GM23338 (cell line): ENCODE measurements around the gene VMP1. TPM values are rescaled to one million over a fixed set of nuclear protein-coding genes. Genes with fewer than 3 reads are reported as not detected.

Source experiments
- ATAC-seq: fragments of 200-7000 bp; cut with Tn5 transposase; 3 replicates; pipeline ENCODE4 v1.9.1; 2020
- DNase-seq: peaks from one replicate; pipeline ENCODE4 v3.0.0-alpha.2; 2015; ENCODE audit warnings: low spot score
- H2AFZ ChIP-seq: fragments of 200-600 bp; sonication (generic); 2 replicates; pipeline ENCODE4 v1.8.0; 2016; ENCODE audit warnings: antibody characterized with exemption, mild to moderate bottlenecking, moderate library complexity
- H3F3A ChIP-seq: fragments of 200-600 bp; sonication (generic); replicated peaks from 2 replicates; pipeline ENCODE4 v1.8.0; 2017; ENCODE audit warnings: antibody characterized with exemption, mixed run types, low read depth
- H3K27ac ChIP-seq: fragments of 200-600 bp; sonication (generic); 2 replicates; pipeline ENCODE4 v1.6.1; 2016; ENCODE audit warnings: low read depth
- H3K27me3 ChIP-seq: fragments of 200-600 bp; sonication (generic); 2 replicates; pipeline ENCODE4 v1.8.0; 2016; ENCODE audit warnings: mild to moderate bottlenecking, mixed run types, moderate library complexity; ENCODE audit not compliant: insufficient read depth
- H3K36me3 ChIP-seq: fragments of 200-600 bp; sonication (generic); 2 replicates; pipeline ENCODE4 v1.8.0; 2016; ENCODE audit warnings: mild to moderate bottlenecking; ENCODE audit not compliant: insufficient read depth
- H3K4me1 ChIP-seq: fragments of 200-600 bp; sonication (generic); 2 replicates; pipeline ENCODE4 v1.8.0; 2016; ENCODE audit warnings: mild to moderate bottlenecking, moderate library complexity; ENCODE audit not compliant: insufficient read depth
- H3K4me2 ChIP-seq: fragments of 200-600 bp; sonication (generic); 2 replicates; pipeline ENCODE4 v1.7.1; 2017; ENCODE audit warnings: mixed run types
- H3K4me3 ChIP-seq: fragments of 200-600 bp; sonication (generic); 2 replicates; pipeline ENCODE4 v1.6.1; 2016; ENCODE audit warnings: mixed run types
- H3K79me2 ChIP-seq: fragments of 200-600 bp; sonication (generic); replicated peaks from 2 replicates; pipeline ENCODE4 v1.8.0; 2017; ENCODE audit warnings: mild to moderate bottlenecking; ENCODE audit not compliant: insufficient read depth
- H3K9me2 ChIP-seq: fragments of 200-600 bp; sonication (generic); 2 replicates; pipeline ENCODE4 v1.8.0; 2017; ENCODE audit not compliant: insufficient read depth
- H4K20me1 ChIP-seq: fragments of 200-600 bp; sonication (generic); replicated peaks from 2 replicates; pipeline ENCODE4 v1.8.0; 2017; ENCODE audit warnings: mild to moderate bottlenecking; ENCODE audit not compliant: insufficient read depth
- H3K27ac Mint-ChIP-seq: 2 replicates; pipeline ENCODE4 v1.8.0; 2020; ENCODE audit warnings: inconsistent platforms, mild to moderate bottlenecking, moderate library complexity, mixed read lengths
- H3K27me3 Mint-ChIP-seq: 3 replicates; pipeline ENCODE4 v1.8.0; 2022; ENCODE audit warnings: low read depth, mild to moderate bottlenecking, moderate library complexity, mixed read lengths, inconsistent platforms; ENCODE audit not compliant: insufficient read depth, poor library complexity
- H3K36me3 Mint-ChIP-seq: 3 replicates; pipeline ENCODE4 v1.8.0; 2021; ENCODE audit warnings: low read depth, mild to moderate bottlenecking, inconsistent platforms, moderate library complexity, mixed read lengths
- H3K4me1 Mint-ChIP-seq: 3 replicates; pipeline ENCODE4 v1.8.0; 2020; ENCODE audit warnings: mild to moderate bottlenecking, inconsistent platforms, mixed read lengths
- H3K4me3 Mint-ChIP-seq: 3 replicates; pipeline ENCODE4 v1.8.0; 2021; ENCODE audit warnings: moderate library complexity, mild to moderate bottlenecking, inconsistent platforms, mixed read lengths
- H3K9me3 Mint-ChIP-seq: 3 replicates; pipeline ENCODE4 v1.8.0; 2020; ENCODE audit warnings: moderate library complexity, mild to moderate bottlenecking, inconsistent platforms, mixed read lengths
- CREB1 ChIP-seq: fragments of 250-450 bp; sonication (Bioruptor Pico); IDR thresholded peaks from 2 replicates; pipeline ENCODE4 v1.5.0; 2020; ENCODE audit warnings: low read depth, mild to moderate bottlenecking, moderate library complexity
- CTCF ChIP-seq, 2 experiments: fragments of 200-600 bp in 1 of 2; sonication (generic) in 1 of 2; conservative IDR thresholded peaks; 2 replicates each; pipeline versions ENCODE4 v1.5.1 to v1.6.1; 2016 to 2017; ENCODE audit warnings: antibody characterized with exemption in 2 of 2, low read depth in 2 of 2, mild to moderate bottlenecking in 2 of 2, moderate library complexity in 1 of 2
- EZH2 ChIP-seq: fragments of 200-600 bp; sonication (generic); IDR thresholded peaks from one replicate; pipeline ENCODE4 v1.8.0; 2017; ENCODE audit warnings: antibody characterized with exemption, mild to moderate bottlenecking, low read depth; ENCODE audit not compliant: unreplicated experiment
- EZH2phosphoT487 ChIP-seq: fragments of 200-600 bp; sonication (generic); IDR thresholded peaks from one replicate; pipeline ENCODE4 v1.8.1; 2018; ENCODE audit warnings: antibody characterized with exemption; ENCODE audit not compliant: unreplicated experiment
- JUNB ChIP-seq: IDR thresholded peaks from one replicate; pipeline ENCODE4 v1.6.1; 2016; ENCODE audit warnings: antibody characterized with exemption; ENCODE audit not compliant: unreplicated experiment
- NANOG ChIP-seq: IDR thresholded peaks from 2 replicates; pipeline ENCODE4 v1.6.1; 2016; ENCODE audit warnings: antibody characterized with exemption, borderline replicate concordance
- POLR2AphosphoS5 ChIP-seq: IDR thresholded peaks from 2 replicates; pipeline ENCODE4 v1.6.1; 2016; ENCODE audit warnings: antibody characterized with exemption, low read depth
- STAT1 ChIP-seq: IDR thresholded peaks from one replicate; pipeline ENCODE4 v1.6.1; 2016; ENCODE audit warnings: antibody characterized with exemption; ENCODE audit not compliant: unreplicated experiment
- ZNF331 ChIP-seq: fragments of 250-450 bp; sonication (Bioruptor Pico); IDR thresholded peaks from 2 replicates; pipeline ENCODE4 v1.5.0; 2020; ENCODE audit warnings: low read depth, mild to moderate bottlenecking, moderate library complexity
- polyA plus RNA-seq: library from polyadenylated mRNA; unstranded; fragments of >200 nt; fragmentation: Nextera tagmentation; extraction: Ambion mirVana; gene quantifications from 2 replicates; pipeline ENCODE4 v1.2.1, GENCODE V29; 2016
- total RNA-seq: library from RNA; depleted of rRNA; stranded (reverse); fragments of >200 nt; shearing (Covaris generic); gene quantifications from 2 replicates; pipeline ENCODE4 v1.2.3, GENCODE V29; 2014
- TF ChIP-seq, protein P1 (sequence below): IDR thresholded peaks from one replicate; pipeline ENCODE4 v1.6.1; 2018; ENCODE audit warnings: antibody characterized with exemption; ENCODE audit not compliant: unreplicated experiment
- TF ChIP-seq, protein P2 (sequence below): IDR thresholded peaks from 2 replicates; pipeline ENCODE4 v1.6.1; 2016; ENCODE audit warnings: antibody characterized with exemption

VMP1 gene
- total and polyA plus RNA-seq, 2 experiments from 2014 or later, result 70.1 to 112 TPM

DNA sequence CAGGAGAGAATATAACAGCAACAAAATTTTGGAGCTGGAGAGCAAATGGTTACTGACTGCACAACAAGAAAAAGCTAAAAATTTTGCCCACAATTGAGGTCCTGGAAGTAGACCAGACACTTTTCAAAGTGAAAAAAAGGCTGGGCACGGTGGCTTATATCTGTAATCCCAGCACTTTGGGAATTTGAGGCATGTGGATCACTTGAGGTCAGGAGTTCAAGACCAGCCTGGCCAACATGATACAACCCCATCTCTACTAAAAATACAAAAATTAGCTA is 162.4 kb downstream of the VMP1 start (continued):
- no peak for TF ChIP-seq EZH2phosphoT487
- no peak for TF ChIP-seq CTCF (conservative IDR thresholded peaks at IDR 0.05; ENCODE audit: low read depth in 2 of 2)
- no peak for TF ChIP-seq JUNB

GRCh38 chr17:59870482-59870881 is 163.0 kb downstream of the VMP1 start:
- Histone ChIP-seq H3K4me2 (no peak overlapping the region), H3K27me3 (no peaks in the 10 kb centered on the region), H2AFZ (no peak overlapping the region), H4K20me1 (no peaks in the 10 kb centered on the region), H3K36me3 (peaks cover 1% of the 10 kb centered on the region; the same call in 1 of the 2 replicates), H3F3A (no peaks in the 10 kb centered on the region), H3K4me3 (no peak overlapping the region), H3K79me2 (no peaks in the 10 kb centered on the region), H3K4me1 (no peaks in the 10 kb centered on the region), H3K27ac (no peak overlapping the region), H3K9me2 (no peaks in the 10 kb centered on the region)
- Mint-ChIP-seq H3K4me3 (no peak overlapping the region), H3K27ac (no peak overlapping the region), H3K36me3 (peaks cover 12% of the 10 kb centered on the region; the same call in 2 of the 3 replicates), H3K4me1 (no peaks in the 10 kb centered on the region; the same call in 2 of the 3 replicates), H3K9me3 (no peaks in the 10 kb centered on the region), H3K27me3 (peaks cover 3% of the 10 kb centered on the region)
- DNase-seq, result no peak
- TF ChIP-seq, protein P1, sequence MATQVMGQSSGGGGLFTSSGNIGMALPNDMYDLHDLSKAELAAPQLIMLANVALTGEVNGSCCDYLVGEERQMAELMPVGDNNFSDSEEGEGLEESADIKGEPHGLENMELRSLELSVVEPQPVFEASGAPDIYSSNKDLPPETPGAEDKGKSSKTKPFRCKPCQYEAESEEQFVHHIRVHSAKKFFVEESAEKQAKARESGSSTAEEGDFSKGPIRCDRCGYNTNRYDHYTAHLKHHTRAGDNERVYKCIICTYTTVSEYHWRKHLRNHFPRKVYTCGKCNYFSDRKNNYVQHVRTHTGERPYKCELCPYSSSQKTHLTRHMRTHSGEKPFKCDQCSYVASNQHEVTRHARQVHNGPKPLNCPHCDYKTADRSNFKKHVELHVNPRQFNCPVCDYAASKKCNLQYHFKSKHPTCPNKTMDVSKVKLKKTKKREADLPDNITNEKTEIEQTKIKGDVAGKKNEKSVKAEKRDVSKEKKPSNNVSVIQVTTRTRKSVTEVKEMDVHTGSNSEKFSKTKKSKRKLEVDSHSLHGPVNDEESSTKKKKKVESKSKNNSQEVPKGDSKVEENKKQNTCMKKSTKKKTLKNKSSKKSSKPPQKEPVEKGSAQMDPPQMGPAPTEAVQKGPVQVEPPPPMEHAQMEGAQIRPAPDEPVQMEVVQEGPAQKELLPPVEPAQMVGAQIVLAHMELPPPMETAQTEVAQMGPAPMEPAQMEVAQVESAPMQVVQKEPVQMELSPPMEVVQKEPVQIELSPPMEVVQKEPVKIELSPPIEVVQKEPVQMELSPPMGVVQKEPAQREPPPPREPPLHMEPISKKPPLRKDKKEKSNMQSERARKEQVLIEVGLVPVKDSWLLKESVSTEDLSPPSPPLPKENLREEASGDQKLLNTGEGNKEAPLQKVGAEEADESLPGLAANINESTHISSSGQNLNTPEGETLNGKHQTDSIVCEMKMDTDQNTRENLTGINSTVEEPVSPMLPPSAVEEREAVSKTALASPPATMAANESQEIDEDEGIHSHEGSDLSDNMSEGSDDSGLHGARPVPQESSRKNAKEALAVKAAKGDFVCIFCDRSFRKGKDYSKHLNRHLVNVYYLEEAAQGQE, result no peak
- TF ChIP-seq, protein P2, sequence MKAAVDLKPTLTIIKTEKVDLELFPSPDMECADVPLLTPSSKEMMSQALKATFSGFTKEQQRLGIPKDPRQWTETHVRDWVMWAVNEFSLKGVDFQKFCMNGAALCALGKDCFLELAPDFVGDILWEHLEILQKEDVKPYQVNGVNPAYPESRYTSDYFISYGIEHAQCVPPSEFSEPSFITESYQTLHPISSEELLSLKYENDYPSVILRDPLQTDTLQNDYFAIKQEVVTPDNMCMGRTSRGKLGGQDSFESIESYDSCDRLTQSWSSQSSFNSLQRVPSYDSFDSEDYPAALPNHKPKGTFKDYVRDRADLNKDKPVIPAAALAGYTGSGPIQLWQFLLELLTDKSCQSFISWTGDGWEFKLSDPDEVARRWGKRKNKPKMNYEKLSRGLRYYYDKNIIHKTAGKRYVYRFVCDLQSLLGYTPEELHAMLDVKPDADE, result no peak
- TF ChIP-seq NANOG (no peak), CREB1 (CRISPR knock-in tag) (no peak), JUNB (no peak), EZH2 (no peak), ZNF331 (CRISPR knock-in tag) (no peak), STAT1 (no peak), CTCF (conservative IDR thresholded peaks at IDR 0.05; ENCODE audit: low read depth in 2 of 2) (no peak), POLR2AphosphoS5 (no peak)
- ATAC-seq, result no peak
